Stimulated activated naive CD8-positive, alpha-beta T cell treated with anti-CD3 and anti-CD28 coated beads, Interleukin-15, Interleukin-2, amounts not matched to agents 100 ng/mL and 50 ng/mL, for 24 hours (primary cell): ENCODE data around the gene RPS6KB1.
"Not testable (repeated sequence)": the region's sequence is repeated elsewhere in the genome, so short reads cannot be mapped to it uniquely, and the experiment has no call there.

ENCODE experiments used
- H3K27ac Mint-ChIP-seq: one replicate; pipeline ENCODE4 v1.8.0; 2021; ENCODE audit warnings: mild to moderate bottlenecking, mixed read lengths
- H3K27me3 Mint-ChIP-seq: one replicate; pipeline ENCODE4 v1.8.0; 2021; ENCODE audit warnings: mixed read lengths
- H3K36me3 Mint-ChIP-seq: one replicate; pipeline ENCODE4 v1.8.0; 2021; ENCODE audit warnings: low read depth, mixed read lengths
- H3K4me1 Mint-ChIP-seq: one replicate; pipeline ENCODE4 v1.8.0; 2021; ENCODE audit warnings: low read depth, mixed read lengths
- H3K4me3 Mint-ChIP-seq: one replicate; pipeline ENCODE4 v1.8.0; 2021; ENCODE audit warnings: mild to moderate bottlenecking, mixed read lengths
- H3K9me3 Mint-ChIP-seq: one replicate; pipeline ENCODE4 v1.8.0; 2021; ENCODE audit warnings: mixed read lengths

The RPS6KB1 gene

GRCh38 chr17:59892251-59892923, 534 bp upstream of the RPS6KB1 start:
- no peaks in the 10 kb centered on the region for H3K9me3 Mint-ChIP-seq
- no peaks in the 10 kb centered on the region for H3K27me3 Mint-ChIP-seq
- H3K4me3 Mint-ChIP-seq: peak overlapping the region; percentile 96
- H3K36me3 Mint-ChIP-seq: peaks cover 14% of the 10 kb centered on the region
- peak overlapping the region; percentile 99 for H3K27ac Mint-ChIP-seq
- H3K4me1 Mint-ChIP-seq: peaks cover 60% of the 10 kb centered on the region

GRCh38 chr17:59893676-59894100, 767 bp downstream of the RPS6KB1 start:
- Mint-ChIP-seq H3K4me3 (peak overlapping the region; percentile 96), H3K4me1 (peaks cover 63% of the 10 kb centered on the region), H3K9me3 (no peaks in the 10 kb centered on the region), H3K36me3 (peaks cover 6% of the 10 kb centered on the region), H3K27ac (peak overlapping the region; percentile 99), H3K27me3 (no peaks in the 10 kb centered on the region)

- Mint-ChIP-seq H3K27ac (no peak overlapping the region), H3K36me3 (peaks cover 10% of the 10 kb centered on the region), H3K4me3 (no peak overlapping the region), H3K4me1 (peaks cover 48% of the 10 kb centered on the region), H3K9me3 (no peaks in the 10 kb centered on the region), H3K27me3 (no peaks in the 10 kb centered on the region)
Observed at GRCh38 chr17:59897090-59897489, 4.2 kb downstream of the RPS6KB1 start.

- H3K4me1 Mint-ChIP-seq: peaks cover 56% of the 10 kb centered on the region
Observed at GRCh38 chr17:59899099-59899498, 6.2 kb downstream of the RPS6KB1 start.

GRCh38 chr17:59901604-59902003, 8.7 kb downstream of the RPS6KB1 start:
- Mint-ChIP-seq H3K4me1 (peaks cover 50% of the 10 kb centered on the region), H3K9me3 (no peaks in the 10 kb centered on the region), H3K27ac (no peak overlapping the region), H3K4me3 (no peak overlapping the region), H3K27me3 (no peaks in the 10 kb centered on the region), H3K36me3 (peaks cover 24% of the 10 kb centered on the region)

More at GRCh38 chr17:59899099-59899498, 6.2 kb downstream of the RPS6KB1 start:
- H3K4me3 Mint-ChIP-seq: no peak overlapping the region
- H3K27me3 Mint-ChIP-seq: no peaks in the 10 kb centered on the region
- H3K36me3 Mint-ChIP-seq: peaks cover 18% of the 10 kb centered on the region
- no peaks in the 10 kb centered on the region for H3K9me3 Mint-ChIP-seq
- H3K27ac Mint-ChIP-seq: no peak overlapping the region

GRCh38 chr17:59903455-59903854, 10.5 kb downstream of the RPS6KB1 start:
- peak overlapping the region; percentile 75 for H3K27ac Mint-ChIP-seq
- peak overlapping the region; percentile 20 for H3K4me3 Mint-ChIP-seq
- H3K9me3 Mint-ChIP-seq: no peaks in the 10 kb centered on the region
- H3K27me3 Mint-ChIP-seq: no peaks in the 10 kb centered on the region
- peaks cover 37% of the 10 kb centered on the region for H3K4me1 Mint-ChIP-seq
- H3K36me3 Mint-ChIP-seq: peaks cover 27% of the 10 kb centered on the region

- Mint-ChIP-seq H3K27ac (no peak overlapping the region), H3K4me3 (no peak overlapping the region), H3K4me1 (peaks cover 27% of the 10 kb centered on the region), H3K36me3 (peaks cover 36% of the 10 kb centered on the region), H3K9me3 (no peaks in the 10 kb centered on the region), H3K27me3 (no peaks in the 10 kb centered on the region)
Observed at GRCh38 chr17:59907467-59907866, 14.5 kb downstream of the RPS6KB1 start.

GRCh38 chr17:59914274-59914854, 21.4 kb downstream of the RPS6KB1 start:
- Mint-ChIP-seq H3K9me3 (no peaks in the 10 kb centered on the region), H3K4me1 (peaks cover 3% of the 10 kb centered on the region), H3K27ac (no peak overlapping the region), H3K36me3 (peaks cover 56% of the 10 kb centered on the region), H3K4me3 (no peak overlapping the region), H3K27me3 (no peaks in the 10 kb centered on the region)

GRCh38 chr17:59916446-59916845, 23.5 kb downstream of the RPS6KB1 start:
- Mint-ChIP-seq H3K27me3 (no peaks in the 10 kb centered on the region), H3K4me1 (peaks cover 3% of the 10 kb centered on the region), H3K27ac (peak overlapping the region; percentile 15), H3K36me3 (peaks cover 64% of the 10 kb centered on the region), H3K9me3 (no peaks in the 10 kb centered on the region), H3K4me3 (no peak overlapping the region)

GRCh38 chr17:59920637-59921036, 27.7 kb downstream of the RPS6KB1 start:
- H3K27ac Mint-ChIP-seq, H3K4me3 Mint-ChIP-seq, H3K4me1 Mint-ChIP-seq, H3K27me3 Mint-ChIP-seq, H3K9me3 Mint-ChIP-seq: not testable (repeated sequence)
- peaks cover 68% of the 10 kb centered on the region for H3K36me3 Mint-ChIP-seq

- H3K9me3 Mint-ChIP-seq, H3K27me3 Mint-ChIP-seq, H3K4me1 Mint-ChIP-seq, H3K27ac Mint-ChIP-seq, H3K4me3 Mint-ChIP-seq: not testable (repeated sequence)
- peaks cover 76% of the 10 kb centered on the region for H3K36me3 Mint-ChIP-seq
Observed at GRCh38 chr17:59930121-59930520, 37.2 kb downstream of the RPS6KB1 start.

GRCh38 chr17:59930768-59931167, 37.8 kb downstream of the RPS6KB1 start:
- not testable (repeated sequence) for H3K27me3 Mint-ChIP-seq, H3K27ac Mint-ChIP-seq, H3K4me3 Mint-ChIP-seq, H3K4me1 Mint-ChIP-seq, H3K9me3 Mint-ChIP-seq
- H3K36me3 Mint-ChIP-seq: peaks cover 72% of the 10 kb centered on the region

- peaks cover 86% of the 10 kb centered on the region for H3K36me3 Mint-ChIP-seq
- H3K4me1 Mint-ChIP-seq, H3K27me3 Mint-ChIP-seq, H3K4me3 Mint-ChIP-seq, H3K9me3 Mint-ChIP-seq, H3K27ac Mint-ChIP-seq: not testable (repeated sequence)
Observed at GRCh38 chr17:59933317-59933716, 40.4 kb downstream of the RPS6KB1 start.

GRCh38 chr17:59940697-59941096, 47.8 kb downstream of the RPS6KB1 start:
- peak overlapping the region; percentile 97 for H3K27ac Mint-ChIP-seq
- not testable (repeated sequence) for H3K9me3 Mint-ChIP-seq, H3K27me3 Mint-ChIP-seq
- peak overlapping the region; percentile 57 for H3K4me3 Mint-ChIP-seq
- H3K4me1 Mint-ChIP-seq: peaks cover 41% of the 10 kb centered on the region
- H3K36me3 Mint-ChIP-seq: peaks cover 76% of the 10 kb centered on the region

GRCh38 chr17:59941131-59941530, 48.2 kb downstream of the RPS6KB1 start:
- Mint-ChIP-seq H3K36me3 (peaks cover 76% of the 10 kb centered on the region), H3K27ac (peak overlapping the region; percentile 97), H3K27me3 (no peaks in the 10 kb centered on the region), H3K9me3 (no peaks in the 10 kb centered on the region), H3K4me3 (peak overlapping the region; percentile 57), H3K4me1 (peaks cover 45% of the 10 kb centered on the region)

GRCh38 chr17:59946433-59946832, 53.5 kb downstream of the RPS6KB1 start:
- H3K4me3 Mint-ChIP-seq, H3K9me3 Mint-ChIP-seq, H3K27me3 Mint-ChIP-seq: not testable (repeated sequence)
- Mint-ChIP-seq H3K36me3 (peaks cover 68% of the 10 kb centered on the region), H3K4me1 (peaks cover 29% of the 10 kb centered on the region), H3K27ac (peak overlapping the region; percentile 19)
